IMR-90 (cell line): Measurements from ENCODE around the gene SLC25A5.

Experiments used
- CEBPB ChIP-seq: IDR thresholded peaks from 2 replicates; pipeline ENCODE4 v1.6.1; 2012; ENCODE audit warnings: low read depth, low read length, improper control_type of control experiment
- ELK1 ChIP-seq: fragments of 150-350 bp; IDR thresholded peaks from 2 replicates; pipeline ENCODE4 v1.6.1; 2016; ENCODE audit warnings: low read depth, mild to moderate bottlenecking, low read length, moderate library complexity, borderline replicate concordance
- MAFK ChIP-seq: IDR thresholded peaks from 2 replicates; pipeline ENCODE4 v1.6.1; 2012; ENCODE audit warnings: low read depth, low read length, improper control_type of control experiment
- POLR2A ChIP-seq: IDR thresholded peaks from 2 replicates; pipeline ENCODE4 v1.6.1; 2012; ENCODE audit warnings: mild to moderate bottlenecking, low read depth, low read length
- RAD21 ChIP-seq: IDR thresholded peaks from 2 replicates; pipeline ENCODE4 v1.6.1; 2012; ENCODE audit warnings: low read length, improper control_type of control experiment
- RFX5 ChIP-seq: IDR thresholded peaks from 2 replicates; pipeline ENCODE4 v1.8.0; 2012; ENCODE audit warnings: low read depth, mild to moderate bottlenecking, low read length, moderate library complexity
- SMC3 ChIP-seq: fragments of 150-350 bp; IDR thresholded peaks from 2 replicates; pipeline ENCODE4 v1.6.1; 2016; ENCODE audit warnings: low read depth, mild to moderate bottlenecking, antibody characterized with exemption, low read length, moderate library complexity
- TF ChIP-seq, protein P1 (sequence below): conservative IDR thresholded peaks from 2 replicates; pipeline ENCODE4 v1.5.1; 2012; ENCODE audit warnings: mild to moderate bottlenecking, low read depth, low read length, improper control_type of control experiment
- TF ChIP-seq, protein P2 (sequence below): fragments of 150-350 bp; IDR thresholded peaks from 2 replicates; pipeline ENCODE4 v1.6.1; 2017; ENCODE audit warnings: mild to moderate bottlenecking, antibody characterized with exemption, low read length, low read depth

DNA sequence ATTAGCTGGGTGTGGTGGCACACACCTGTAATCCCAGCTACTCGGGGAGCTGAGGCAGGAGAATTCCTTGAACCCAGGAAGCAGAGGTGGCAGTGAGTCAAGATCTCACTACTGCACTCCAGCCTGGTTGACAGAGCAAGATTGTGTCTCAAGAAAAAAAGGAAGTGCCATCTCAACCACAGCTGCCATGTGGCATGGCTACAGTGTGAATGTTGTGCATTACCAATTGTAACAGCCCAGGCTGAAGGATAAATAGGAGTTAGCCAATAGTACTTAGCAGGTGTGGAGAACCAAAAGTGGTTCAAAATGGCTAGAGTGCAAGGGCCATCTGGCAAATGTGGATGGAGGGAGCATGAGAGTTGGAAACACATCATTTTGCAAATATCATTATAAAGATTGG, 28.9 kb downstream of the SLC25A5 start:
- TF ChIP-seq, protein P1, sequence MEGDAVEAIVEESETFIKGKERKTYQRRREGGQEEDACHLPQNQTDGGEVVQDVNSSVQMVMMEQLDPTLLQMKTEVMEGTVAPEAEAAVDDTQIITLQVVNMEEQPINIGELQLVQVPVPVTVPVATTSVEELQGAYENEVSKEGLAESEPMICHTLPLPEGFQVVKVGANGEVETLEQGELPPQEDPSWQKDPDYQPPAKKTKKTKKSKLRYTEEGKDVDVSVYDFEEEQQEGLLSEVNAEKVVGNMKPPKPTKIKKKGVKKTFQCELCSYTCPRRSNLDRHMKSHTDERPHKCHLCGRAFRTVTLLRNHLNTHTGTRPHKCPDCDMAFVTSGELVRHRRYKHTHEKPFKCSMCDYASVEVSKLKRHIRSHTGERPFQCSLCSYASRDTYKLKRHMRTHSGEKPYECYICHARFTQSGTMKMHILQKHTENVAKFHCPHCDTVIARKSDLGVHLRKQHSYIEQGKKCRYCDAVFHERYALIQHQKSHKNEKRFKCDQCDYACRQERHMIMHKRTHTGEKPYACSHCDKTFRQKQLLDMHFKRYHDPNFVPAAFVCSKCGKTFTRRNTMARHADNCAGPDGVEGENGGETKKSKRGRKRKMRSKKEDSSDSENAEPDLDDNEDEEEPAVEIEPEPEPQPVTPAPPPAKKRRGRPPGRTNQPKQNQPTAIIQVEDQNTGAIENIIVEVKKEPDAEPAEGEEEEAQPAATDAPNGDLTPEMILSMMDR = no peak
- TF ChIP-seq POLR2A (no peak), MAFK (no peak), ELK1 (no peak), RAD21 (no peak), CEBPB (no peak), SMC3 (no peak), RFX5 (no peak)
- TF ChIP-seq, protein P2, sequence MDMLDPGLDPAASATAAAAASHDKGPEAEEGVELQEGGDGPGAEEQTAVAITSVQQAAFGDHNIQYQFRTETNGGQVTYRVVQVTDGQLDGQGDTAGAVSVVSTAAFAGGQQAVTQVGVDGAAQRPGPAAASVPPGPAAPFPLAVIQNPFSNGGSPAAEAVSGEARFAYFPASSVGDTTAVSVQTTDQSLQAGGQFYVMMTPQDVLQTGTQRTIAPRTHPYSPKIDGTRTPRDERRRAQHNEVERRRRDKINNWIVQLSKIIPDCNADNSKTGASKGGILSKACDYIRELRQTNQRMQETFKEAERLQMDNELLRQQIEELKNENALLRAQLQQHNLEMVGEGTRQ = no peak
